ENCODE results near the gene TRPM2. TPM values are rescaled to one million over a fixed set of nuclear protein-coding genes. Genes with fewer than 3 reads are reported as not detected.

The TRPM2 gene
- total RNA-seq, 2 donors from 2014 or later = 1.6 to 12.5 TPM

DNA sequence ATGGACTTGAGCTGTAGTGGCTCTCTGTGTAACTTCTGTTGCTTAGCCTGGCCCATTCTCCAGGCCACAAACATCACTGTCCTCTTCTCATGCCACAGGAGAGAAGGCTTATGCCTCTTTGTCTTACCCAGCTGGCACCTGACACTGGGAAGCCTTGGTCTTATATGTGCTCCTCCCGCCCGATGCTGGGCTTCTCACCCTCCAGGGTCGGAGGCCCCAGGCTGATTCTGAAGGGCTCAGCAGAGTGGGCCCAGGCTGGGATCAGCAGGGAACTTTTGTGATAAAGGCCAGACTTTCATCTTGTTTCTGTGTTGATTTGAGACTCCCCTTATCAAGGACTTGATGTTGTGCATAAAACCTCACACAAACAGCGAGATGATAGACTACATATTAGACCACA is 29.8 kb downstream of the TRPM2 start:
- Histone ChIP-seq H3K9ac (ENCODE audit: extremely low read depth, low read length, poor library complexity, severe bottlenecking) (no peak overlapping the region), H3K4me3 (ENCODE audit: low read length) (no peak overlapping the region), H3K36me3 (ENCODE audit: control insufficient read depth, insufficient read depth, low read length) (no peaks in the 10 kb centered on the region), H3K4me1 (ENCODE audit: control insufficient read depth, insufficient read depth, low read length) (peaks cover 5% of the 10 kb centered on the region), H3K27ac (ENCODE audit: low read depth, low read length) (no peak overlapping the region), H3K9me3 (ENCODE audit: control insufficient read depth, low read length) (peaks cover 43% of the 10 kb centered on the region), H3K27me3 (ENCODE audit: control insufficient read depth, insufficient read depth, low read length, poor library complexity, severe bottlenecking) (no peaks in the 10 kb centered on the region)
- WGBS, 2 experiments (ENCODE audit: insufficient coverage in 1 of 2, insufficient read length in 1 of 2) = 91% methylated on average over 4 of the region's 4 CpGs; no CpG with 5 or more reads in 1 of the 2 experiments
- no peak for TF ChIP-seq CTCF (conservative IDR thresholded peaks at IDR 0.05)
- Mint-ChIP-seq H3K27me3 (ENCODE audit: insufficient read depth) (peaks cover 2% of the 10 kb centered on the region), H3K4me1 (peaks cover 12% of the 10 kb centered on the region), H3K9me3 (peaks cover 38% of the 10 kb centered on the region), H3K4me3 (no peak overlapping the region), H3K27ac (no peak overlapping the region), H3K36me3 (ENCODE audit: low read depth) (no peaks in the 10 kb centered on the region)
- DNase-seq = no peak

DNA sequence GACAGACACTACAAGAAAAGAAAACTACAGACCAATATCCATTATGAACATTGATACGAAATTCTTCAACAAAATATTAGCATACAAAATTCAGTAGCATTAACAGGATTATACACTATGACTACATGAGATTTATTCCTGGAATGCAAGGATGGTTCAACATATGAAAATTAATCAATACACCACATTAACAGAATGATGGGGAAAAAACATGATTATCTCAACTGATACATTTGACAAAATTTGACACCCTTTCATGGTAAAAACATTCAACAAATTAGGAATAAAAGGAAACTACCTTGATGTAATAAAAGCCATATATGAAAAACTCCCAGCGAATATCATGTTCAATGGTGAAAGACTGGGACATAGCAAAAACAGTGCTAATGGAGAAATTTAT is 31.5 kb downstream of the TRPM2 start:
- H3K4me1 ChIP-seq (ENCODE audit: control insufficient read depth, insufficient read depth, low read length) = peaks cover 5% of the 10 kb centered on the region
- WGBS, 2 experiments (ENCODE audit: insufficient coverage in 1 of 2, insufficient read length in 1 of 2) = 80 to 86% methylated on average over 1 to 2 of the region's 2 CpGs
- Mint-ChIP-seq H3K27me3 (ENCODE audit: insufficient read depth) (no peaks in the 10 kb centered on the region), H3K27ac (no peak overlapping the region), H3K9me3 (peaks cover 51% of the 10 kb centered on the region), H3K4me1 (peaks cover 9% of the 10 kb centered on the region), H3K4me3 (no peak overlapping the region), H3K36me3 (ENCODE audit: low read depth) (peaks cover 3% of the 10 kb centered on the region)
- H3K4me3 ChIP-seq (ENCODE audit: low read length) = peak overlapping the region; percentile 32
- H3K27ac ChIP-seq (ENCODE audit: low read depth, low read length) = no peak overlapping the region
- H3K9me3 ChIP-seq (ENCODE audit: control insufficient read depth, low read length) = peaks cover 44% of the 10 kb centered on the region
- no peak for DNase-seq
- no peak for TF ChIP-seq CTCF (conservative IDR thresholded peaks at IDR 0.05)
- no peaks in the 10 kb centered on the region for H3K27me3 ChIP-seq (ENCODE audit: control insufficient read depth, insufficient read depth, low read length, poor library complexity, severe bottlenecking)
- H3K9ac ChIP-seq (ENCODE audit: extremely low read depth, low read length, poor library complexity, severe bottlenecking) = no peak overlapping the region
- H3K36me3 ChIP-seq (ENCODE audit: control insufficient read depth, insufficient read depth, low read length) = no peaks in the 10 kb centered on the region

DNA sequence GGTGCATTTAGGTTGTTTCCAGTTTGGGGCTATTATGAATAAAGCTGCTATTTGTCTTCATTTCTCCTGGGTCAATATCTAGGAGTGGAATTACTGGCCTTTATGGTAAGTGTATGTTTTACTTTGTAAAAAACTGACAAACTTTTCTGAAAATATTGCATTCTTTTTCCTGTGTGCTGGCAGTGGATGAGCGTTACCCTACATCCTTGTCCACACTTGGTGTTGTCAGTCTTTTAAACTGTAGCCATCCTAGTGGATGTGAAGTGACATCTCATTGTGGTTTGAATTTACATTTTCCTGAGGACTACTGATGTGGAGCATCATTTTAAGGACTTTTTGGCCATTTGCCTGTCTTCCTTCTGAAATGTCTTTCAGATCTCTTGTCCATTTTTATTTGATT is 35.9 kb downstream of the TRPM2 start:
- Mint-ChIP-seq H3K9me3 (peaks cover 54% of the 10 kb centered on the region), H3K4me1 (no peaks in the 10 kb centered on the region), H3K4me3 (no peak overlapping the region), H3K27me3 (ENCODE audit: insufficient read depth) (peaks cover 2% of the 10 kb centered on the region), H3K27ac (no peak overlapping the region), H3K36me3 (ENCODE audit: low read depth) (peaks cover 8% of the 10 kb centered on the region)
- H3K36me3 ChIP-seq (ENCODE audit: control insufficient read depth, insufficient read depth, low read length) = no peaks in the 10 kb centered on the region
- 100% methylated on average over 1 of the region's 1 CpG for WGBS, 2 experiments (ENCODE audit: insufficient coverage in 1 of 2, insufficient read length in 1 of 2)
- peaks cover 40% of the 10 kb centered on the region for H3K9me3 ChIP-seq (ENCODE audit: control insufficient read depth, low read length)
- H3K4me1 ChIP-seq (ENCODE audit: control insufficient read depth, insufficient read depth, low read length) = no peaks in the 10 kb centered on the region
- H3K27ac ChIP-seq (ENCODE audit: low read depth, low read length) = no peak overlapping the region
- no peak for DNase-seq
- TF ChIP-seq CTCF (conservative IDR thresholded peaks at IDR 0.05) = no peak
- H3K27me3 ChIP-seq (ENCODE audit: control insufficient read depth, insufficient read depth, low read length, poor library complexity, severe bottlenecking) = no peaks in the 10 kb centered on the region
- no peak overlapping the region for H3K9ac ChIP-seq (ENCODE audit: extremely low read depth, low read length, poor library complexity, severe bottlenecking)
- no peak overlapping the region for H3K4me3 ChIP-seq (ENCODE audit: low read length)

Data from endodermal cell (in vitro differentiated cells).